Endothelial cell of umbilical vein (primary cell): ENCODE data around the gene CNTN1.

Experiments
- CTCF ChIP-seq, 2 donors: IDR thresholded peaks; 1 replicate in 1 of 2; 2 replicates in 1 of 2; pipeline ENCODE4 v1.5.1; 2011; ENCODE audit warnings: low read length in 2 of 2, mild to moderate bottlenecking in 2 of 2, moderate library complexity in 2 of 2, control low read depth in 1 of 2, inconsistent platforms in 1 of 2, low read depth in 1 of 2; ENCODE audit not compliant: insufficient read depth in 1 of 2; ENCODE audit errors: extremely low read depth in 1 of 2
- MYC ChIP-seq: IDR thresholded peaks from one replicate; pipeline ENCODE4 v1.6.1; 2011; ENCODE audit warnings: mild to moderate bottlenecking, low read depth, low read length

- no peak for TF ChIP-seq CTCF (IDR thresholded peaks at IDR 0.05; ENCODE audit: extremely low read depth in 1 of 2, insufficient read depth in 1 of 2, low read depth in 1 of 2, low read length in 2 of 2)
- TF ChIP-seq MYC, result no peak
Observed at GRCh38 chr12:40770781-40771180, 78.5 kb downstream of the CNTN1 start.
